Ishikawa (cell line): ENCODE measurements around the gene ANKUB1.

Experiments
- MAX ChIP-seq: IDR thresholded peaks from 2 replicates; pipeline ENCODE4 v1.6.1; 2012
- NFIC ChIP-seq: IDR thresholded peaks from 2 replicates; pipeline ENCODE4 v1.6.1; 2012
- RAD21 ChIP-seq: IDR thresholded peaks from 2 replicates; pipeline ENCODE4 v1.6.1; 2012; ENCODE audit warnings: low read depth
- REST ChIP-seq: IDR thresholded peaks from 2 replicates; pipeline ENCODE4 v1.6.1; 2012; ENCODE audit warnings: low read depth, mild to moderate bottlenecking
- TAF1 ChIP-seq: IDR thresholded peaks from 2 replicates; pipeline ENCODE4 v1.6.1; 2012; ENCODE audit warnings: low read depth, mild to moderate bottlenecking
- YY1 ChIP-seq: IDR thresholded peaks from 2 replicates; pipeline ENCODE4 v1.6.1; 2012; ENCODE audit warnings: low read depth

- TF ChIP-seq NFIC (no peak), RAD21 (no peak), MAX (no peak), YY1 (no peak), REST (no peak), TAF1 (no peak)
Measured at GRCh38 chr3:149809699-149810098, 17.3 kb upstream of the ANKUB1 start.
